HG03442 (cell line): ENCODE measurements around the gene TEKT5.
"Not testable (repeated sequence)": the region's sequence is repeated elsewhere in the genome, so short reads cannot be mapped to it uniquely, and the experiment has no call there.

Experiments used
- ATAC-seq: cut with Tn5 transposase; IDR thresholded peaks from one replicate; pipeline ENCODE4 v1.9.1; 2021; ENCODE audit warnings: mild to moderate bottlenecking, moderate library complexity; ENCODE audit not compliant: unreplicated experiment

The TEKT5 gene

GRCh38 chr16:10660950-10661635 lies 33.6 kb downstream of the TEKT5 start:
- no peak for ATAC-seq

- ATAC-seq = no peak
Measured at GRCh38 chr16:10658943-10659342, 35.8 kb downstream of the TEKT5 start.

DNA sequence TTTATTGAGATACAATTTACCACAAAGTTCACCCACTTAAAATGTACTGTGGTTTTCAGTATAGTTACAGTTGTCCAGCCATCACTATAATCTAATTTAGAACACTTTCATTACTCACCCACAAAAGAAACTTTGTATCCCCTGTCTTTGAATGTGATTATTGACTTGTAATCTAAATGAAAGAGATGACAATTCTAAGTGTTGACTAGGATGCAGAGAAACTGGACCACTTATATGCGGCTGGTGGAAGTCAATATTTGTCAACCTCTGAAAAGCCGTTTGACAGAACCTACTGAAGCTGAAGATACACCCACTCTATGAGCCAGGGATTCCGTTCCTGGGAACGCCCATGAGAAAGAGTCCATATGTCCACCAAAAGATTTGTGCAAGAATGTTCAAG lies 36.8 kb downstream of the TEKT5 start:
- ATAC-seq = no peak

GRCh38 chr16:10656618-10657017 lies 38.1 kb downstream of the TEKT5 start:
- ATAC-seq = no peak

- ATAC-seq = no peak
Measured at GRCh38 chr16:10655415-10655977, 39.2 kb downstream of the TEKT5 start.

- no peak for ATAC-seq
Measured at GRCh38 chr16:10654592-10655414, 39.9 kb downstream of the TEKT5 start.

DNA sequence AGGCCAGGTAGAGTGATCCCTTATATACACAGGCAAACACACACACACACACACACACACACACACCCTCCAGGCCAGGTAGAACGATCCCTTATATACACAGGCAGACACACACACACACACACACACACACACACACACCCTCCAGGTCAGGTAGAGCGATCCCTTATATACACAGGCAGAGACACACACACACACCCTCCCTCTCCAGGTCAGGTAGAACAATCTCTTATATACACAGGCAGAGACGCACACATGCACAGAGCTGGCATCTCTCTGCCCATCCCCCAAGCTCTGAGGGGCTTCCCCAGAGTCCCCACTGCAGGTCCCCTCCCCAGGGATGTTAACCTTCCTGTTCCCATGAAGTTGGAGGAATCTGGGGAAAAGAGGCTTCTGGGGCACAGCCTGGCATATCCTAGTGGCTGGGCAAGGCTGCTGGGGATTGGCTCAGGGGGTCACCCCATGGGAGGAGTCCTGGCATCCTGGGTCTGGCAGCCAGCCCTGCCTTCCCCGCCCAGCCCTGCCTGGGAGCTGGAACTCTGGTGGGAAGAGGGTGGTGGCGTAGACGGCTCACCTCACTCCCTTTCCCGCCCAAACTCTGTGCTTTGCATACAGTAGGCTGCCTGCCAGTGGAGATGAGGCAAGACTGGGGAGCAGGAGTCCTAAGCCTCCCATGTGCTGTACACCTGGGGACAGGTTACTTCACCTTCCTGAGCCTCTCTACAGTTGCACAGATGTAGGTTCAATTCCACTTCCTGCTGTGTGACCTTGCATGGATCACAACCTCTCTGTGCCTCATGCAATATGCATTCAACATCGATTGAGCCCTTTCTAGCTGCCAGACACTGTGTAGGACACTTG lies 41.8 kb downstream of the TEKT5 start:
- no peak for ATAC-seq

GRCh38 chr16:10649098-10649497 lies 45.6 kb downstream of the TEKT5 start:
- not testable (repeated sequence) for ATAC-seq

DNA sequence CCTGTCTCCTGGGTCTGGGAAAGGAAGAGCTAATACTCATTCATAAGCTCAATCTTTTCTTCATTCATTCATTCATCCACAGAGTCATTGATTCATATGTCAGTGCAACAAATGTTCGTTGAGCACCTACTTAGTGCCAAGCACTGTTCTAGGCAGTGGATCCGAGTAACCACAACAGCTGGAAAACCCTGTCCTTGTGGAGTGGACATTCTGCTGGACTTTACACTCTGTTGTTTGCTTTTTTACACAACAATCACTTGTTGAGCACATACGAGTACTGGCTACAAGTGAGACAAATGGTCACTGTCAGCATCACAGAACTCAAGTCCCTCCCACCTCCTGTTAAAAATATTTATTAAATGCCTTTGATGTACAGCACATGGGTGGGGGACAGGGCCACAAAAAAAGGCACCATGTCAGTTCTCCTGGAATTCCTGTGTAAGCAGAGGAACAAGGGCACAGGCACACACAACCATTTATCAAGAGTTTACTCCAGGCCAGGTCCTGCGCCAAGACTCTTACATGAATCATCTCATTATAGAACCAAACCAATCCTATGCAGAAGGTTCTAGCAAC lies 46.9 kb downstream of the TEKT5 start:
- ATAC-seq = no peak

GRCh38 chr16:10647264-10647720 lies 47.4 kb downstream of the TEKT5 start:
- no peak for ATAC-seq

DNA sequence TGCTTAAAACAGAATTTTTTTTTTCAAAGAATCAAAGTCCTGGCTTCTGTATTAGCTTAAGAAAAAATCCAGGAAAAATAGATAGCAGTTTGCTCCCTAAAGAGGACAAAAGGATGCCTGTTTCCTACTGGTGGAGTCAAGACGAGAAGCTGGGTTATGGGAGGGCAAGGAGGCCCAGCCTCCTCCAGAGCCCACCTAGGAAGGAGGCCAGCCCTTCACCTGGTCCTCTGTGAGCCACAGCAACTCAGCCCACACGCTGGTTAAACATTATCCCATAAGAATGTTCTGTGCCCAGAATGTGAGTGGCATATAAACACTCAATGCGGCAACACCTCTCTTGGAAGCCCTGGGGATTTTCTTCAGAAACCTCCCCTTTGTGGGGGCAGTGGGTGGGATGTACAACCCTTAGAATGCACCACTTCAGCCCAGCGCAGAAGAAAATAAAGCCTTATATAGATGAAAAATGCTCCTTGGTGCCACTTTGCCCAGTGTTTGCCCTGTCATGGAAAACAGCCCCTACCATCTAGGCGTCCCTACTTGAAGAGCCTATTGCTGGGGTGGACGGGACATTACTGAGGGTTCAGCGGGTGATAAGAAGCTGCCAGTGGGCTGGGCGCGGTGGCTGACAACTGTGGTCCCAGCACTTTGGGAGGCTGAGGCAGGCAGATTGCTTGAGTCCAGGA lies 48.0 kb downstream of the TEKT5 start:
- no peak for ATAC-seq

DNA sequence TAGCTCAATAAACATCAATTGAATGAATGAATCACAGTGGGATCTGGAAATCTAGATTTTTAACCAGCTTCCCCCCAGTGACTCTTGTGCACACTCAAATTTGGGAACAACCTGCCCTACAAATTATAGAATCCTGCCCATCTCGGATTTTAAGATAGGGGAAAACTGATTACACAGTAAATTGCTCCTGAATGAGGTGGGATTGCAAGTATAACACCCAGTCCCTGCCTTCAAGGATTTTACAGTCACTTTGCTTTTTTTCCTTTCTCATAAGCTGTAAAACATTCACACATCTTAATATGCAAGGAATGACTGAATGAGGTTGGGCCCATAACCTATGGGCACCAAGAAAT lies 48.5 kb downstream of the TEKT5 start:
- ATAC-seq = no peak

GRCh38 chr16:10644092-10644491 lies 50.6 kb downstream of the TEKT5 start:
- ATAC-seq = no peak

DNA sequence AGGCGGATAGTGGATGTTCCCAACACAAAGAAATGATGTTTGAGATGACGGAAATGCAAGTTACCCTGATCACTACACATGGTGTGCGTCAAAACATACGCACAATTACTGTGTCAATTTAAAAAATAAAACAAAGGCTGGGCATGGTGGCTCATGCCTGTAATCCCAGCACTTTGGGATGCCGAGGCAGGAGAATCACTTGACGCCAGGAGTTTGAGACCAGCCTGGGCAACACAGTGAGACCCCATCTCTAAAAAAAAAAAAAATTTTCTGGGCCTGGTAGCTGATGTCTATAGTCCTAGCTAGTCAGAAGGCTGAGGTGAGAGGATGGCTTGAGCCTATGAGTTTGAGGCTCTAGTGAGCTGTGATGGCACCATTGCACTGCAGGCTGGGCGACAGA lies 51.8 kb downstream of the TEKT5 start:
- no peak for ATAC-seq

DNA sequence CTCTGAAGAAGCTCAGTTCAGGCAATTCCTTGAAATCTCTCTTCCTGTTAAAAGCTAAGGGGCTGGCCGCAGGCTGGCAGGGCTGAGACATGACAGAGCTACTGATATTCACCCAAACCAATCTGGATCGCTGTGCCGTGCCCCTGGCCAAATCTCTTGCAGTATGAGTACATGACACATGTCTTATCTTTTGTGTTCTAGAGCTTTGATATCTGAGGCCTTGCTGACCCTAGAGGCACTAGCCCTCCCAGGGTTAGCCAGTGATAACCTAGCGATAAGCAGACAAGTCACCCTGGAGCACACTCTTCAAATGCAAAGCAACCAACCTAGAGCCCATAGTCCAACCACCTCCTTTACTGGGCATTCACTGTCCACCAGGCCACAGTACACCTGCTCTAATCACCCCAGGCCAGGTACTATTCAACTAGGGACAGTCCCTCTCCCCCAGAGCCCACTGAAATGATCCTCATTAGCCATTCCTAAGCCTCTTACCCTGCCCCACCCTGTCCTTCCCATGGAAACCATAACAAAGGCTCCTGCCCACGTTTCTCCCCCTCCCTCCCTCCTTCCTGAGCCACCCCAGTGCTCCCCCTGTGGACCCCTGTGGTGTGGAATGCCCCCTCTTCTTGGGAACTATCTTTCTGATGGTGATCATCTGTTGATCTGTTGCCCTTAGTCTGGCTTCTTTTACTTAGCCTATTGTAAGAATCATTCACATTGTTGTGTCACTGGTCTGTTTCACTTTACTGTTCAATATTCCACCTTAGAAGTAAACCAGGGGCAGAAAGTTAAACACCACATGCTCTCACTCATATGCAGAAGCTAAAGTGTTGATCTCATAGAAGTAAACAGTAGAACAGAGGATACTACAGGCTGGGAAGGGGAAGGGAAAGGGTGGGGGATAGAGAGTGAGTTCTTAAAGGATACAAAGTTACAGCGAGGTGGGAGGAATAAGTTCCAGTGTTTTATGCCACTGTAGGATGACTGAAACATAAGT lies 52.5 kb downstream of the TEKT5 start:
- no peak for ATAC-seq

- ATAC-seq = no peak
Measured at GRCh38 chr16:10641555-10641952, 53.2 kb downstream of the TEKT5 start.

GRCh38 chr16:10640934-10641333 lies 53.8 kb downstream of the TEKT5 start:
- ATAC-seq = no peak

DNA sequence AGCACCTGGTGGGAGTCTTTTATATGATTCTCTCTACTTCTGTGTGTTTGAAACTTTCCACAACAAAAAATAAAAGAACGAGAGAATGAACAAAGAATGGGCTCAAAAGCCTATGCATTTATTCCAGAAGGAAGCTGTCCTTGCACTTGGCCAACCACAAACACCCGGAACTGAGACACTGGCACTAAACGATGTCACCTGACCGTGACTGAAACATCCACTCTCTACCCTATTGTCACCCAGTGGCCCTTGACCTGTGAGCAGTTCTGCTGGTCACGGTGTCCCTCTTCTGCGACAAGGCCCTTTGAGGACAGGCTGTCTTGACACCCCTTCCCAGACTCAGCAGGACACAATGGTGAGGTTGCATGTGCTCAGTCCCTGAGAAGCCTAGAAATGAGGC lies 56.6 kb downstream of the TEKT5 start:
- no peak for ATAC-seq
